ENCODE data around the gene MYCBPAP.

MYCBPAP gene

DNA sequence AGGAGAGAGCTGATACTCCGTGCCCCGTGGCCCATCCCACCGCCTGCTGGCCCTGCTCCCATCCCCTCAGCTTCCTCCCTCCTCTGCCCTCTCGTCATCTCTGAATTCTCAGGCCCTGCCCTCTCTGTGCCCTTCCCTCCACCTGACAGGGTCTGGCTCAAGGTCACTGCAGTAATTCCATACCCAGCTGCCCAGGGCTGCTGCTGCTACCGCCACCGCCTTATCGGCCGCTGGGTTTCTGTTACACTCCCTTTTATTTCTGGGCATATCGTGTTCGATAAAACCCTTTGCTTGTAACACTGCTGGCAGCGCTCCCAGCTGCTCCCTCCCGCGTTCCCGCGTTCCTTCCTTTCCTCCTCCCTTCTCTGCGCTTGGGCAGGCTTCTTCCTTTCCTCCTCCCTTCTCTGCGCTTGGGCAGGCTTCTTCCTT lies 25.5 kb downstream of the MYCBPAP start:
- peaks cover 22% of the 10 kb centered on the region for H3K4me1 Mint-ChIP-seq
- H3K4me3 Mint-ChIP-seq, result peak overlapping the region; percentile 26
- H3K27me3 Mint-ChIP-seq, result peaks cover 34% of the 10 kb centered on the region
- no peak overlapping the region for H3K27ac Mint-ChIP-seq
- H3K9me3 Mint-ChIP-seq, result no peaks in the 10 kb centered on the region
- H3K36me3 Mint-ChIP-seq, result peaks cover 2% of the 10 kb centered on the region

DNA sequence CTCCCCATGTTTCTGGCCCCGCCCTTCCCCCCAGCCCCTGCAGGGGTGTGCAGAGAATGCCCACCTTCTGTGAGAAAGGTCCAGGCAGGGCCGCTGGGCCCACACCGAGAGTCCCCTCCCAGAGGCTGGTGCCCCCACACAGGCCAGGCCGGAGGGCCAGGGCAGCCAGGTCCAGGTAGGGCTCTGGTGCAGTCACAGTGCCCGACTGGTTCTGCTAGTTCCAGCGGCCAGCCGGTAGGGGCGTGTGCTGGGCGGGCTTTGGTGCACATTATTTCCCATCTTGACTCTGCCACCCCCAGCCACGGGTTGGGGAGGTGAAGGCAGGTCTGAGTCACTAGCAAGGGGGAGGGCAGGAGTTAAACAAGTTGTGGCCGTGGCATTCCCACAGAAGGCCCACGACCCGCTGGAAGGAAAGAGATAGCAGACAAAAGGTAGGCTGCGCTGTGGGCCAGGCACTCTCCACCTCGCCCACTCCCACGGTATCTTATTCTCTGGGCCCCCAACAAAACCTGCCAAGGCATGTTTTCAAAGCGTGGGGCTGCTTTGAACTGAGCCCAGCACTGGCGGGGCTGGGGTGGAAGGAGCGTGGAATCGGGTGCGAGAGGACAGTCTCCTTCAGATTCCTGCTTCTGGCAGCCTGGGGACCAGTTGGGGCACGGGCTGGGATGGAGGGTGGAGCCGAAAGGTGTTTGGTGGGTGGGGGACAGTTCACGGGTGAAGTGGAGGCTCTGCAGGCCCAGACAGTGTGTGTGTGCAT lies 26.2 kb downstream of the MYCBPAP start:
- peaks cover 2% of the 10 kb centered on the region for H3K36me3 Mint-ChIP-seq
- peaks cover 31% of the 10 kb centered on the region for H3K27me3 Mint-ChIP-seq
- peaks cover 22% of the 10 kb centered on the region for H3K4me1 Mint-ChIP-seq
- H3K4me3 Mint-ChIP-seq, result peak overlapping the region; percentile 15
- no peaks in the 10 kb centered on the region for H3K9me3 Mint-ChIP-seq
- H3K27ac Mint-ChIP-seq, result no peak overlapping the region

DNA sequence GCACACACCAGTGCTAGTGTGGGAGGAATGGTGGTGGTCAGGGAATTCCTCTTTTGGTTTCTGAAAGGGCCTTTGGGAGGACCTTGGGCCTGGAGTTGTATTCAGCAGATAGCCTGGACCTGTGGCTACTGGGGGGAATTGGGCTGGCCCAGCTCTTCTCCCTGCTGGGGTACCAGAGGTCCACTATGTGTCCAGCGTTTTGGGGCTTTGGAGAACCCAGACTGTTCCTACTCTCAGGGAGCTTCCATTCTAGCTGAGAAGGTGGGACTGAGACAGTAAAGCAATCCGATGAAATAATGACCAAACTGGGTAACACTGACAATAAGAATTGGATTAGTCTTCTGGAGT lies 26.7 kb downstream of the MYCBPAP start:
- Mint-ChIP-seq H3K4me3 (no peak overlapping the region), H3K4me1 (peaks cover 22% of the 10 kb centered on the region), H3K27ac (no peak overlapping the region), H3K36me3 (peaks cover 2% of the 10 kb centered on the region), H3K27me3 (peaks cover 28% of the 10 kb centered on the region), H3K9me3 (no peaks in the 10 kb centered on the region)

DNA sequence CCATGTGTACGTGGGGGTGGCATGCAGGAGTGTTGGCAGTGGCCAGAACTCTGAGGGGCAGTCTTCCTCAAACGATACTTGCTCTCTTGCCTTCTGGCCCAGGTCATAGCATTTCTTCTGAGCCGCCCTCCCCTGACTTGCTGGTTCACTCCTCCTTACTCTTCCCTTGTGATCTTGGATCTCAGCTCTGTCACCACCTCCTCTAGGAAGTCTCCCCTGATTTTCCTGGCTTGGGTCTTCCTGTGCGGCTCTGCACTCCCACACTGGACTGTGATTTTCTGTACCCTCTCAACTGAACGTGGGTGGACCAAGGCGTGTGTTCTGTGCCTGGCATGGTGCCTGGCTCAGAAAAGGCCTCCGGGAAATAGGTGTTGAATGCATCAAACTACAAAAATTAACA lies 27.2 kb downstream of the MYCBPAP start:
- no peaks in the 10 kb centered on the region for H3K9me3 Mint-ChIP-seq
- H3K27me3 Mint-ChIP-seq, result peaks cover 27% of the 10 kb centered on the region
- no peak overlapping the region for H3K4me3 Mint-ChIP-seq
- H3K27ac Mint-ChIP-seq, result no peak overlapping the region
- H3K36me3 Mint-ChIP-seq, result peaks cover 2% of the 10 kb centered on the region
- H3K4me1 Mint-ChIP-seq, result peaks cover 22% of the 10 kb centered on the region

DNA sequence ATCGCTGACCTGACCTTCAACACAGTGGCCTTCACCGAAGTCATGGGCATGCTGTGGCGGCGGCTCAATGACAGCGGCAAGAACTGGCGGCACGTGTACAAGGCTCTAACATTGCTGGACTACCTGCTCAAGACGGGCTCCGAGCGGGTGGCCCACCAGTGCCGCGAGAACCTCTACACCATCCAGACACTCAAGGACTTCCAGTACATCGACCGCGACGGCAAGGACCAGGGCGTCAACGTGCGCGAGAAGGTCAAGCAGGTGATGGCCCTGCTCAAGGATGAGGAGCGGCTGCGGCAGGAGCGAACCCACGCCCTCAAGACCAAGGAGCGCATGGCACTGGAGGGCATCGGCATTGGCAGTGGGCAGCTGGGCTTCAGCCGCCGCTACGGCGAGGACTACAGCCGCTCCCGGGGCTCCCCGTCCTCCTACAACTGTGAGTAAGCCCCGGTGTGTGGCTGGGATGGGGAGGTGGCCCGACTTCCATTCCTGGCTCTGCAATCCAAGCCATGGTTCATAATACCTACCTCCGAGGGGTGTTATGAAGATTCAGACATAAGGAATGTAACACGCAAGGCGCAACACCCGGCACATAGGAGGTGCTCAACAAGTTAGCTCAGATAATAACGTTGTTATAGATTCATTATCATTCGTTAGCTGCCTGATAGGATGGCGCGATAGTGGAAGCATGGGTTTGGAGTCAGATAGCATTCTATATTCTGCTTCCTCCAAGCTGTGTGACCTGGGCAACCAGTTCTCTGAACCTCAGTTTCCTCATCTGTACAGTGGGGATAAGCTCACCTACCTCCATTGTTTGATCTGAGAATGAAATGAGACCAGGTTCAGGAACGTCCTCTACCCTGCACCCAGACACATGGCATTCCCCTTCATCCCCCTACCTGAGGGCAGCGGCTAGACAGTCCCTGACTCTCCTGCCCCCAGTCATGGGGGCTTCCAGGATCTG lies 28.7 kb downstream of the MYCBPAP start:
- Mint-ChIP-seq H3K4me3 (no peak overlapping the region), H3K4me1 (peaks cover 22% of the 10 kb centered on the region), H3K27me3 (peaks cover 18% of the 10 kb centered on the region), H3K9me3 (no peaks in the 10 kb centered on the region), H3K27ac (no peak overlapping the region), H3K36me3 (no peaks in the 10 kb centered on the region)

DNA sequence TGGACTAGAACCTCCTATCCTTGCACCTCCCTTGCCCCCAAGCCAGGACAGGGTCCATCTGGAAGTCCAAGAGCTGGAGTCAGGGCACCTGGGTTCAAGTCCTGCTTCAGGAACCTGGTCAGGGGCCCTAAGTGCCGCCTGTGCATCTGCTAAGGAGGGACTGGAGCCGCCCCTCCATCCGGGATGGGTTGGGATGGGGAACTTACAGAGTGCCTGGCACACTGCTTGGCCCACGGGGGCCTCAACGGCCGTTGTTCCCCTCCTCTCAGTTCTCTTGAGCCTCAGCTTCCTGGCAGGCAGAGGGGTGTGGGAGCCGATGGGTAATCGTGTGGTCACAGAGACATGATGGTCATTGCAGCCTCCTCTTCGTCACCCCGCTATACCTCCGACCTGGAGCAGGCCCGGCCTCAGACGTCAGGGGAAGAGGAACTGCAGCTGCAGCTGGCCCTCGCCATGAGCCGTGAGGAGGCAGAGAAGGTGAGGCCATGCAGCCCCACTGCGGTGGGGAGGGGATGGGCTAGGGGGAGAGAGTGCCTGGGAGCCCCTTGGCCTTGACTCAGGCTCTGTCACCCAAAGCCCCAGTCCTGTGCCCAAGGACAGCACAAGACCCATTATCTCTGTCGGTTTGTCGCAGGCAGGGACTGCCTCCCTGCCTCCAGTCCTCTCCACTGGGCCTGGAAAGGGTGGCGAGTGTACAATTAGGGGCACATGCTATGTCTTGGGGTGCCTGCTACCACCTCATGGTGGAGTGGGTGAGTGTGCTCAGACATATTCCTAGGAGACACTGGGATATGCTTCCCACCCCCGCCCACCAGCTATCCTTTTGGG lies 29.7 kb downstream of the MYCBPAP start:
- Mint-ChIP-seq H3K4me3 (no peak overlapping the region), H3K27ac (no peak overlapping the region), H3K27me3 (peaks cover 15% of the 10 kb centered on the region), H3K4me1 (peaks cover 21% of the 10 kb centered on the region), H3K36me3 (no peaks in the 10 kb centered on the region), H3K9me3 (no peaks in the 10 kb centered on the region)

DNA sequence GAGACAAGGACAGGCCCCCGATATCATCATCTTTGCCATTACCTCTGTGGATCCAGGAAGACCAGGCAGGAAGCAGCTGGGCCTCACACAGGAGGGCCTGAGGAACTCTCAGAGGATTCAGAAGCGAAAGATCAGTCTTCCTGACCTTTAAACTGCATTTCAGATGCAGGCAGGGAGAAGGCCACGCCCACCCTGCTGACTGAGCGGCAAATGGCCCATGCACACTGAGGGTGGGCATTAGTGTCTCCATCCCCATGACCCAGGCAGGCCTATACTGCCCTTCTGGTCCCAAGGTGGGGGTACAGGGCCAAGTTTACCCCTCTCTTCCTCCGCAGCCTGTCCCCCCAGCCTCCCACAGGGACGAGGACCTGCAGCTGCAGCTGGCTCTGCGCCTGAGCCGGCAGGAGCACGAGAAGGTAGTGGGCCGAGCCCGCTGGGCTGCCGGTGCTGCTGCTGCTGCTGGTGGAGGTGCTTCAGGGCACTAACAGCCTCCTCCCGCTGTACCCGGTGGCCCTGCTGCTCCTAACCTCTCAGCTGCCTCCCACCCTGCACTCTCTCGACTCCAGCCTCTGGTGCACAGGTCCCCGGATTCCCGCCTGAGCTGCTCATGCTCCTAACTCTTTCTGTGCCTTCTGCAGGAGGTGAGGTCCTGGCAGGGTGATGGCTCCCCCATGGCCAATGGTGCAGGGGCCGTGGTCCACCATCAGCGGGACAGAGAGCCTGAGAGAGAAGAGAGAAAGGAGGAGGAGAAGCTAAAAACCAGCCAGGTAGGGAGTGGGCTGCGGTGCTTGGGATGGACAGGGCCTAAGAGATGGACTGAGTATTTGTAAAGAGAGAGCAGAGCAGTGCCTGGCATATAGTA lies 30.5 kb downstream of the MYCBPAP start:
- H3K27ac Mint-ChIP-seq, result no peak overlapping the region
- peaks cover 9% of the 10 kb centered on the region for H3K27me3 Mint-ChIP-seq
- no peak overlapping the region for H3K4me3 Mint-ChIP-seq
- H3K9me3 Mint-ChIP-seq, result no peaks in the 10 kb centered on the region
- H3K4me1 Mint-ChIP-seq, result peaks cover 12% of the 10 kb centered on the region
- no peaks in the 10 kb centered on the region for H3K36me3 Mint-ChIP-seq

DNA sequence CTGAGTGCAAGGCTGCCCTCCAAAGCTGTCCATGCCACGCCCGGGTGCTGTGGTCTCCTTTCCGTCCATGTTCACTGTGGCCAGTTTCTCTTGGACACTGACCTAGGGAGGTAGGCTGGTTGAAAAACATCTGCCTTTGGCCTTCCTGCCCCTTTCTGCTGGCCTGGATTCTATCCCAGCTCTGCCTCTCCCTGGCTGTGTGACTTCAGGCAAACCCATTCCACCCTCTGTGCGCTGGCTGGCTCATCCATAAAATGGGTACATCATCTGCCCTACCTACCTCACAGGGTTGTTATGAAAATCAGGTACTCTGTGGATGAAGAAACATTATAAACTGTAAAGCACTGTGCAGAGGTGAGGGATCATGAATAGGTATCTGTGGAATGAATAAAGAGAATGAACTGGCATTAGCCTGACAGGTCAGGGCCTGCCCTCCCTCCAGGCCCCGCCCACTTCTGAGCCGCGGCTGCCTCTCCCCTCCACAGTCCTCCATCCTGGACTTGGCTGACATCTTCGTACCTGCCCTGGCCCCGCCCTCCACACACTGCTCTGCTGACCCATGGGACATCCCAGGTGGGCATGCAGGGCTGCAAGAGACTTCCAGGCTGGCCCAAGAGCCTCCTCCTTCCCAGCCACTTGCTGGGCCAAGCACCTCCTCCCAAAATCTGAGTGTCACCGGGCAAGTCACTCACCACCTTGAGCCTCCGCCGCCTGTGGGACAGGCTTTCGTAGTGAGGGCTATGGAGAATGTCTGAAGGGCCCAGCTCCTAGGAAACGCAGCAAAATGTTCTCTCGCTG lies 31.7 kb downstream of the MYCBPAP start:
- no peaks in the 10 kb centered on the region for H3K9me3 Mint-ChIP-seq
- H3K27ac Mint-ChIP-seq, result no peak overlapping the region
- peaks cover 8% of the 10 kb centered on the region for H3K27me3 Mint-ChIP-seq
- H3K4me3 Mint-ChIP-seq, result no peak overlapping the region
- peaks cover 16% of the 10 kb centered on the region for H3K4me1 Mint-ChIP-seq
- no peaks in the 10 kb centered on the region for H3K36me3 Mint-ChIP-seq

DNA sequence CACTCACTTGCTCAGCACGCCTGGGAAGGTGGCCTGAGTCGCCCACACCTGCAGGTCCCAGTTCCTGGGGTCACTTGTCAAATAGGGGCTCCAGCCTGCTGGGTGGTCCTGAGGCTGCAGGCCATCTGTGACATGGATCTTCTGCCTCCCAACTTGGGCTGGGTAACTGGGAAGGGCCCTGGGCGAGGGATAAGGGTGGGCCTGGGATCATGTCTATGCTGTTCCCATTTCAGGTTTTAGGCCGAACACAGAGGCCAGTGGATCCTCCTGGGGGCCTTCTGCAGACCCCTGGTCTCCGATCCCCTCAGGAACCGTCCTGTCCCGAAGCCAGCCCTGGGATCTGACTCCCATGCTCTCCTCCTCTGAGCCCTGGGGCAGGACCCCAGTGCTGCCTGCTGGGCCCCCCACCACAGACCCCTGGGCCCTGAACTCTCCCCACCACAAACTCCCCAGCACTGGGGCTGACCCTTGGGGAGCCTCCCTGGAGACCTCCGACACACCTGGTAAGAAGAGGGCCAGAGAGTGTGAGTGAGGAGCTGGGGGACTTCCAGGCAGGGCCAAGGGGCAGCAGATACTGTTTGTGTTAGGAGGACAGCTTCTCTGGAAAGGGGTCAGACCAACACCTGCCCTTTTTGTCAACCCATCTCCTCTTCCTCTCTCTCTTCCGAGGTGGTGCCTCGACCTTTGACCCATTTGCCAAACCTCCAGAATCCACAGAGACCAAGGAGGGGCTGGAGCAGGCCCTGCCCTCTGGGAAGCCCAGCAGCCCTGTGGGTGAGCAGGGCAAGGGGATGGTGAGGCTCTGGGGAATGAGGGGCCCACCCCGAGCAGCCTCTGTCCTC lies 32.5 kb downstream of the MYCBPAP start:
- Mint-ChIP-seq H3K27ac (no peak overlapping the region), H3K9me3 (no peaks in the 10 kb centered on the region), H3K27me3 (peaks cover 5% of the 10 kb centered on the region), H3K4me3 (peak overlapping the region; percentile 84), H3K4me1 (peaks cover 16% of the 10 kb centered on the region), H3K36me3 (no peaks in the 10 kb centered on the region)

DNA sequence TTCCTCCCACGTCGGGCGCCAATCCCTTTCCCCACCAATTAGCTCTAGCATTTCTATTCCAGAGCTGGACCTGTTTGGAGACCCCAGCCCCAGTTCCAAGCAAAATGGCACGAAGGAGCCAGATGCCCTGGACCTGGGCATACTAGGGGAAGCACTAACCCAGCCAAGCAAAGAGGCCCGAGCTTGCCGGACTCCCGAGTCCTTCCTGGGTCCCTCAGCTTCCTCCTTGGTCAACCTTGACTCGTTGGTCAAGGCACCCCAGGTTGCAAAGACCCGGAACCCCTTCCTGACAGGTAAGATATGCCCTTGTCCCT lies 33.1 kb downstream of the MYCBPAP start:
- H3K9me3 Mint-ChIP-seq, result no peaks in the 10 kb centered on the region
- peak overlapping the region; percentile 23 for H3K27ac Mint-ChIP-seq
- peaks cover 5% of the 10 kb centered on the region for H3K27me3 Mint-ChIP-seq
- H3K36me3 Mint-ChIP-seq, result no peaks in the 10 kb centered on the region
- peak overlapping the region; percentile 84 for H3K4me3 Mint-ChIP-seq
- H3K4me1 Mint-ChIP-seq, result peaks cover 19% of the 10 kb centered on the region

DNA sequence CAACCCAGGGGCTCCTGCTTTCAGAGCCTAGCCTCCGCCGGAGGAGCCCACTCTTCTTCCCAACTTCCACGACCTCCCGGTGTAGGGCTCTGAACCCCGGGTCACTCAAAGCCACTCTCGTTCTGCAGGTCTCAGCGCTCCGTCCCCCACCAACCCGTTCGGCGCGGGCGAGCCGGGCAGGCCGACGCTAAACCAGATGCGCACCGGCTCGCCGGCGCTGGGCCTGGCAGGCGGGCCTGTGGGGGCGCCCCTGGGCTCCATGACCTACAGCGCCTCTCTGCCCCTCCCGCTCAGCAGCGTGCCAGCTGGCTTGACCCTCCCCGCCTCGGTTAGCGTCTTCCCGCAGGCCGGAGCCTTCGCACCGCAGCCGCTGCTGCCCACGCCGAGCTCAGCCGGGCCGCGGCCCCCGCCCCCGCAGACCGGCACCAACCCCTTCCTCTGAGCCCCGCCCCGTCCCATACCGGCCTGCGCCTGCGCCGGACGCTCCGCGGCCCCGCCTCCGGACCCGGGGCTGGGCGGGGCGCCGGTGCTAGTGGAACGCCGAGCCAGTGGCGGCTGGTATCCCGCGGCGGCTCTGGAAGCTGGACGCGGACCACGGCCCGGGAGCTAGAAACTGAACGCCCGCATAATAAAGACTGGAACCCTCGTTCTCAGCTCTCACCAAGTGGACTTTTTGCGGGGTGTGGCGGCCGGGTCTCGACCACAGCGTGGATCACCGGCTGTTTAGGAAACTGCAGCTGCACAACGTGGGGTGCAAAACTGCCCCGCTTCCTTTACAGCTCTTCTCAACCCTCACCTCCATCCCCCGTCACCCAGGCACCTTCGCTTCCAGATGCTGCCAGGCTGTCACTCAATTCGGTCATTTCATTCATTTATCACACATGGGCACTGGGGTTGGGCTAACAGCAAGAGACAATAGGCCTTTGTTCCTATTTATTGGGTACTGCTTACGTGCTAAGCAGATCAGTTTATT lies 33.8 kb downstream of the MYCBPAP start:
- H3K4me1 Mint-ChIP-seq, result peaks cover 26% of the 10 kb centered on the region
- peak overlapping the region; percentile 46 for H3K27ac Mint-ChIP-seq
- H3K9me3 Mint-ChIP-seq, result no peaks in the 10 kb centered on the region
- peak overlapping the region; percentile 84 for H3K4me3 Mint-ChIP-seq
- H3K36me3 Mint-ChIP-seq, result no peaks in the 10 kb centered on the region
- H3K27me3 Mint-ChIP-seq, result peaks cover 5% of the 10 kb centered on the region

DNA sequence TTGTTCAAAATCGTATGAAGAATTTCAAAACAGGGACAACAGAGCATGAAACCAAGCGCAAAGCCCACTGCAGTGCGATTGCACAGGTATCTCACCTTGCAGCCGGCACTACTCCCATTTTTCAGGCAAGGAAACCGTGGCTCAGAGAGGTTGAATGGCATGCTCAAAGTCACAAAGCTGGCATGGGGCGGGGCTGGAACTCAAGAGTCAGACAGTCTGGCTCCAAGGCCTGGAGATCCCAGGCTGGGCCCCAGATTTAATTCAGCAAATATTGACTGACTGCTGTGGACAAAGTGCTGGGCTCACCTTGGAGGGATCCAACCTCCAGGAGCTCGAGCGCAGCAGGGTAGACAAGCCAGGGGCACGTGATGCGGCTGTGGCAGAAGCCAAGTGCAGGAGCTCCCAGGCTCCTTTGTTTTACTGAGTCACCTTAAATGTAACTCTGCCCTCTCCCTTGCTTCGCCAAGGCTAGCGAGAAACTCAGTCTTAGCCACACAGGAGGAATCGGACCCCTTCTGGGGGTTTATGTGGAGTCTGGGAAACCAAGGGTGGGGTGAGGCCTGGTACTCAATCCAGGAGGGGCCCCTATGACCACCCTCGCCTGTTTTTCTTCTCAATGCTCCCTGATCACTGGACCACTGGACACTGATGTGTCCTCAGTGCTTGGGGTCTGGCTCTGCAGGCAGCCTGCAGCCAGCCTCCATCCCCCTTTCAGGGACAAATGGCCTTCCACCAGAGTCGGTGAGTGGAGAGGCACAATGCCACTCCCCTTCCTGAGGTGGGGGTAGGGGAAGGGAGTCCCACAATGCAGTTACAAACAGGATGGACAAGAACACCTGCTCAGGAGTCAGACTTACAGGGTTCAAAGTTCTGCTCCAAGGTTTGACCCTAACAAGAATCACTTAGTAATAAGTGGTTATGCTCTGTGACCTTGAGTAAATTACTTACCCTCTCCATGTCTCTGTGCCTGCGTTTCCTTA lies 34.8 kb downstream of the MYCBPAP start:
- Mint-ChIP-seq H3K4me1 (peaks cover 26% of the 10 kb centered on the region), H3K27me3 (peaks cover 5% of the 10 kb centered on the region), H3K4me3 (peak overlapping the region; percentile 84), H3K27ac (no peak overlapping the region), H3K36me3 (no peaks in the 10 kb centered on the region), H3K9me3 (no peaks in the 10 kb centered on the region)
